ENCODE data around the gene PDE10A.

PDE10A gene

GRCh38 chr6:165679326-165679725 lies 16.3 kb upstream of the PDE10A start:
- no peak for FAIRE-seq
- no peak for DNase-seq (ENCODE audit: extremely low spot score, insufficient read length, low read depth)

- FAIRE-seq = no peak
- DNase-seq (ENCODE audit: extremely low spot score, insufficient read length, low read depth) = no peak
Measured at GRCh38 chr6:165678904-165679303, 15.9 kb upstream of the PDE10A start.

- DNase-seq (ENCODE audit: extremely low spot score, insufficient read length, low read depth) = no peak
- no peak for FAIRE-seq
Measured at GRCh38 chr6:165678429-165678828, 15.4 kb upstream of the PDE10A start.

- FAIRE-seq (no peak), DNase-seq (ENCODE audit: extremely low spot score, insufficient read length, low read depth) (no peak)
Measured at GRCh38 chr6:165677091-165677490, 14.1 kb upstream of the PDE10A start.

GRCh38 chr6:165676435-165677068 lies 13.5 kb upstream of the PDE10A start:
- DNase-seq (ENCODE audit: extremely low spot score, insufficient read length, low read depth) = no peak
- FAIRE-seq = no peak

GRCh38 chr6:165675120-165675519 lies 12.1 kb upstream of the PDE10A start:
- FAIRE-seq = no peak
- DNase-seq (ENCODE audit: extremely low spot score, insufficient read length, low read depth) = no peak

GRCh38 chr6:165674155-165675029 lies 11.4 kb upstream of the PDE10A start:
- DNase-seq (ENCODE audit: extremely low spot score, insufficient read length, low read depth) = no peak
- FAIRE-seq = no peak

- FAIRE-seq = no peak
- no peak for DNase-seq (ENCODE audit: extremely low spot score, insufficient read length, low read depth)
Measured at GRCh38 chr6:165671222-165671768, 8.3 kb upstream of the PDE10A start.

GRCh38 chr6:165668951-165669350 lies 5.9 kb upstream of the PDE10A start:
- no peak for FAIRE-seq

GRCh38 chr6:165665384-165665672 lies 2.3 kb upstream of the PDE10A start:
- DNase-seq (ENCODE audit: extremely low spot score, insufficient read length, low read depth) (no peak), FAIRE-seq (no peak)

More at GRCh38 chr6:165668951-165669350, 5.9 kb upstream of the PDE10A start:
- DNase-seq (ENCODE audit: extremely low spot score, insufficient read length, low read depth) = no peak

GRCh38 chr6:165664559-165665383 lies 1.7 kb upstream of the PDE10A start:
- FAIRE-seq (no peak), DNase-seq (ENCODE audit: extremely low spot score, insufficient read length, low read depth) (no peak)

- no peak for FAIRE-seq
Measured at GRCh38 chr6:165663736-165664558, 906 bp upstream of the PDE10A start.

GRCh38 chr6:165663377-165663735 lies 315 bp upstream of the PDE10A start:
- DNase-seq (ENCODE audit: extremely low spot score, insufficient read length, low read depth) = no peak
- FAIRE-seq = no peak

More at GRCh38 chr6:165663736-165664558, 906 bp upstream of the PDE10A start:
- no peak for DNase-seq (ENCODE audit: extremely low spot score, insufficient read length, low read depth)

GRCh38 chr6:165662041-165662748 lies 846 bp downstream of the PDE10A start:
- FAIRE-seq (no peak), DNase-seq (ENCODE audit: extremely low spot score, insufficient read length, low read depth) (no peak)

- FAIRE-seq = no peak
Measured at GRCh38 chr6:165661664-165662025, 1.4 kb downstream of the PDE10A start.

GRCh38 chr6:165660857-165661663 lies 2.0 kb downstream of the PDE10A start:
- DNase-seq (ENCODE audit: extremely low spot score, insufficient read length, low read depth) = no peak
- FAIRE-seq = no peak

More at GRCh38 chr6:165661664-165662025, 1.4 kb downstream of the PDE10A start:
- no peak for DNase-seq (ENCODE audit: extremely low spot score, insufficient read length, low read depth)

GRCh38 chr6:165659945-165660856 lies 2.8 kb downstream of the PDE10A start:
- DNase-seq (ENCODE audit: extremely low spot score, insufficient read length, low read depth) (no peak), FAIRE-seq (no peak)
